Measurements from ENCODE around the gene LZIC. TPM values are rescaled to one million over a fixed set of nuclear protein-coding genes. Genes with fewer than 3 reads are reported as not detected.

LZIC gene
- 19.8 and 22.6 TPM in 2 replicates for total RNA-seq (2022)
- percentile 60 among the genes with signal in this experiment for Bru-seq, nascent RNA
- BruChase-seq, experiment 1, labeled RNA remaining after a 6-hour chase, result percentile 79 among the genes with signal in this experiment
- percentile 69 among the genes with signal in this experiment for BruChase-seq, experiment 2, labeled RNA remaining after a 2-hour chase
- long read RNA-seq, transcript LZIC-203 (7 exons, 1,405 nt), result major isoform, 7 of 23 reads
- long read RNA-seq, partial matches to known transcripts, result 2 of 23 reads
- long read RNA-seq, other reads (novel, unspliced or antisense), result 11 of 23 reads

GRCh38 chr1:9942939-9943788 lies at the start of gene LZIC, which contains the start of gene NMNAT1:
Gene LZIC (minus strand): TSS chr1:9943391. CDS start chr1:9936619, 6,772 bp downstream.
Gene NMNAT1 (plus strand): TSS chr1:9943475. CDS start chr1:9972074, 28,599 bp downstream.
- DNase-seq, result peak; percentile 90
- H3K9me3 Mint-ChIP-seq (ENCODE audit: low read depth, unreplicated experiment), result no peaks in the 10 kb centered on the region
- H3K36me3 Mint-ChIP-seq (ENCODE audit: insufficient read depth, unreplicated experiment), result peaks cover 31% of the 10 kb centered on the region
- peak within 1 kb of the TSS; percentile 93 for H3K4me3 Mint-ChIP-seq (ENCODE audit: low read depth, unreplicated experiment)
- TF ChIP-seq CTCF (IDR thresholded peaks at IDR 0.05; ENCODE audit: unreplicated experiment), result no peak
- H3K27me3 Mint-ChIP-seq (ENCODE audit: unreplicated experiment), result no peaks in the 10 kb centered on the region
- no peaks in the 10 kb centered on the region for H3K4me1 Mint-ChIP-seq (ENCODE audit: low read depth, unreplicated experiment)
- BruUV-seq (replicated peaks), result no TSS peak
- intact Hi-C loops (cut with micrococcal nuclease; ENCODE audit: unreplicated experiment), result loop anchor here (2.0 to 5.0 kb wide), 2 partner anchors 66 to 90 kb away; partner anchors contain the start of gene UBE4B
- peak within 1 kb of the TSS; percentile 88 for H3K27ac Mint-ChIP-seq (ENCODE audit: unreplicated experiment)
- CTCF ChIA-PET, result interaction anchor here (0.6 to 1.4 kb wide), 3 partner anchors 50 to 267 kb away, joined by 3 to 6 read pairs (median 4); partner anchors contain the start of genes KIF1B and UBE4B

DNA sequence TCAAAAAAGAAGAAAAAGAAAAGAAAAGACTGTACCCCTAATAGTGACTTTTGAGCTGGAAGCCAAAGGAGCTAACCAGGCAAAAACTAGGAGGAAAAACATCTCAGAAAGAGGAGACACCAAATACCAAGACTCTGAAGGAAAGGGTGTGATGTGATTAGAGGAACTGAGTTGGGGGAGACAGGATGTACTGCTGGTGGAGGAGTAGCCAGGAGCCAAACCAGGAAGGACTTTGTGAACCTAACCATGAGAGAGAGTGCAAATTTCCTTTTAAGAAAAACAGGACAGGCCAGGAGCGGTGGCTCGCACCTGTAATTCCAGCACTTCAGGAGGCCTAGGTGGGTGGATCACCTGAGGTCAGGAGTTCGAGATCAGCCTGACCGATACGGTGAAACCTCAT lies 49.7 kb upstream of the LZIC start:
- Mint-ChIP-seq H3K4me1 (ENCODE audit: low read depth, unreplicated experiment) (no peaks in the 10 kb centered on the region), H3K9me3 (ENCODE audit: low read depth, unreplicated experiment) (no peaks in the 10 kb centered on the region), H3K27me3 (ENCODE audit: unreplicated experiment) (peaks cover 36% of the 10 kb centered on the region), H3K4me3 (ENCODE audit: low read depth, unreplicated experiment) (no peak overlapping the region), H3K36me3 (ENCODE audit: insufficient read depth, unreplicated experiment) (peaks cover 10% of the 10 kb centered on the region), H3K27ac (ENCODE audit: unreplicated experiment) (no peak overlapping the region)
- no peak for TF ChIP-seq CTCF (IDR thresholded peaks at IDR 0.05; ENCODE audit: unreplicated experiment)
- intact Hi-C loops (cut with micrococcal nuclease; ENCODE audit: unreplicated experiment), result no loop called here
- CTCF ChIA-PET, result interaction anchor here (0.6 kb wide), 1 partner anchor 9 kb away, joined by 3 read pairs; no protein-coding TSS in a partner anchor
- BruUV-seq (replicated peaks), result no TSS peak
- DNase-seq, result no peak

- BruUV-seq (replicated peaks), result no TSS peak
- Mint-ChIP-seq H3K4me3 (ENCODE audit: low read depth, unreplicated experiment) (no peak overlapping the region), H3K27ac (ENCODE audit: unreplicated experiment) (no peak overlapping the region), H3K9me3 (ENCODE audit: low read depth, unreplicated experiment) (no peaks in the 10 kb centered on the region), H3K36me3 (ENCODE audit: insufficient read depth, unreplicated experiment) (no peaks in the 10 kb centered on the region), H3K27me3 (ENCODE audit: unreplicated experiment) (peaks cover 18% of the 10 kb centered on the region), H3K4me1 (ENCODE audit: low read depth, unreplicated experiment) (no peaks in the 10 kb centered on the region)
- intact Hi-C loops (cut with micrococcal nuclease; ENCODE audit: unreplicated experiment), result no loop called here
- DNase-seq, result no peak
- no peak for TF ChIP-seq CTCF (IDR thresholded peaks at IDR 0.05; ENCODE audit: unreplicated experiment)
- CTCF ChIA-PET, result interaction anchor here (0.6 kb wide), 1 partner anchor 40 kb away, joined by 3 read pairs; no protein-coding TSS in a partner anchor
These were observed 47.8 kb upstream of the LZIC start for GRCh38 chr1:9990944-9991343.

GRCh38 chr1:9989773-9990172 lies 46.6 kb upstream of the LZIC start:
- Mint-ChIP-seq H3K36me3 (ENCODE audit: insufficient read depth, unreplicated experiment) (no peaks in the 10 kb centered on the region), H3K4me1 (ENCODE audit: low read depth, unreplicated experiment) (no peaks in the 10 kb centered on the region), H3K27me3 (ENCODE audit: unreplicated experiment) (peaks cover 18% of the 10 kb centered on the region), H3K4me3 (ENCODE audit: low read depth, unreplicated experiment) (no peak overlapping the region), H3K9me3 (ENCODE audit: low read depth, unreplicated experiment) (no peaks in the 10 kb centered on the region), H3K27ac (ENCODE audit: unreplicated experiment) (no peak overlapping the region)
- CTCF ChIA-PET, result interaction anchor here (0.5 kb wide), 1 partner anchor 39 kb away, joined by 3 read pairs; no protein-coding TSS in a partner anchor
- intact Hi-C loops (cut with micrococcal nuclease; ENCODE audit: unreplicated experiment), result no loop called here
- DNase-seq, result no peak
- no peak for TF ChIP-seq CTCF (IDR thresholded peaks at IDR 0.05; ENCODE audit: unreplicated experiment)
- no TSS peak for BruUV-seq (replicated peaks)
